GM21423 (cell line): ENCODE results near the gene UNC93B1.

Experiments
- ATAC-seq: cut with Tn5 transposase; IDR thresholded peaks from one replicate; pipeline ENCODE4 v1.9.1; 2021; ENCODE audit warnings: mild to moderate bottlenecking, moderate library complexity; ENCODE audit not compliant: unreplicated experiment

UNC93B1 gene

DNA sequence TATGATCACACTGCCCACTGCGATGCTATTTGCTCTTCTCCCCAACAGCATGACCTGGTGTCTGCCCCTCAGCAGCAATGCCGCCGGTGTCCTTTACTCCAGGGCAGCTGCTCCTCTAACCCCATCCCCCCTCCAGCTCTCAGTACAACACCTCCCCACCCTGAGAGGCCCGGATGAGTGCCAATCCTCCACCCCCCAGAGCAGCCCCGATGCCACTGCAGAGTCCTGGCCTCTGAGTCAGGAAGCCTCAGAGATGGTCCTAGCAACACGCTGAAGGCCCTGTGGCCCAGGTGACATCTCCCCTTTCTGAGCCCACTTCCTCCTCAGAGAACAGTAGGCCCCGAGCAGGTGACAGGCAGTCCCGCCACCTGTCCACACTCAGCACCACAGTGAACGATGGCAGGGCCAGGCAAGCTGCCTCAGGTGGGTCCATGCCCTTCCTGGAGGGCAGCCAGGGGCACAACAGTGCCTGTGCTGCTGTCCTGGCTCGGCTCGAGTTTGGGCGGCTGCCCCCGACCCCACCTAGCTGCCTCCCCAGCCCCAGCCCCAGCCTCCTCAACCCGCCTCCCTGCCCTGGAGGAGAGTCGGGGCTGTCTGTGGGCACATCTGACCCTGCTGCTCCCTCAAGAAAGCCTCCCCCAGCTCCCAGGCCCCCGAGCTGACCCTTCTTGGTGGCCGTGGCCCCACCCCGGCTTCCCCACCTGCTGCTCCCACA lies 22.7 kb upstream of the UNC93B1 start:
- ATAC-seq: no peak

DNA sequence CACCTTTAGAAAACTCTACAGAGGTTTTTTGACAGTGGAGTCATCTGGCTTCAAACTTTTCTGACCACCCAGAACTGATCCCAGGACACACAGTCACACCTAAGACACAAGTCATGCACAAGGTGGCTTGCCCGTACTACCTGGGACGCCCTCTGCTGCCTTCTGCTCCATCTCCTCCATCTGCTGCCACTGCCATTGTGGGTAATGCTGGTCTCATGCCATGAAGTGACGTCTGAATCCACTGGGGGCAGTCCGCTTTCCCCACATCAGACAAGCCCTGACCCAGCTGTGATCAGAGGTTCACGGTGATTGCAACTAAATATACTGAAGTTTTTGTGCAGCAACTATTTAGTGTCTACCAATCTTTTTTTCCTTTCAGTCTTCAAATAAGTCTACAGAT lies 21.1 kb upstream of the UNC93B1 start:
- no peak for ATAC-seq

DNA sequence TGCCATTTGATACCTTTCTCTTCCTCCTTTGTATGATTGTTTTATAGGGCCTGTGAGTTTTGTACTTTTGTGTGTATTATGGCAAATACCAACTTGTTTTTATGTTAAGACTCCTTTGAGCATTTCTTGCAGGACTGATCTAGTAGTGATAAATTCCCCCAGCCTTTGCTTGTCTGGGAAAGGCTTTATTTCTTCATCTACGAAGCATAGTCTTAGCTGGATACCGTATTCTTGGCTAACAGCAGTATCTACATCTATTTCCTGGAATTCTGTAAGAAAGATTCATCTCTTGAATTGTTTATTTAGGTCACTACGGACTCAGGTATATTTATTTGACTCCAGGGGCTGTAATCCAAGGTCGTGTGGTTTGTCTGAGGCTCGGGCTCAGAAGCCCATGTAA lies 20.6 kb upstream of the UNC93B1 start:
- no peak for ATAC-seq

GRCh38 chr11:68022531-68022930 lies 18.6 kb upstream of the UNC93B1 start:
- ATAC-seq: no peak

DNA sequence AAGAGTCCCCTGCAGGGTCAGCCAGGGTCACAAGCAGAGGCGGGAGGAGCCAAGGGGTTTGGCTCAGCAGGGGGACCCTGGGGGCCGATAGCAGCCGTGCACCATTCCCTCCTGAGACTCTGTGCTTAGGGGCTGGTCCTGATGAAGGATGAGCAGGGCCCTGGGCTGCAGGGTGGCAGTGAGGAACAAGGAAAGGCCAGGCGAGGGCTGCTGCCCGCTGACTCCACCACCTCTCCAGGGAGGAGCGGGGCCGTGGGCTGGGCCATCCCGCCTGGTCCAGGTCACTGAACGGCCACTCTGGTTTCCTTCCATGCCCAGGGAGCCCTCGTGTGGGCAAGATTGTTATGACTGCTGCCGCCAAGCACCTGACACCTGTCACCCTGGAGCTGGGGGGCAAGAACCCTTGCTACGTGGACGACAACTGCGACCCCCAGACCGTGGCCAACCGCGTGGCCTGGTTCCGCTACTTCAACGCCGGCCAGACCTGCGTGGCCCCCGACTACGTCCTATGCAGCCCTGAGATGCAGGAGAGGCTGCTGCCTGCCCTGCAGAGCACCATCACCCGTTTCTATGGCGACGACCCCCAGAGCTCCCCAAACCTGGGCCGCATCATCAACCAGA lies 17.4 kb upstream of the UNC93B1 start:
- ATAC-seq: no peak

DNA sequence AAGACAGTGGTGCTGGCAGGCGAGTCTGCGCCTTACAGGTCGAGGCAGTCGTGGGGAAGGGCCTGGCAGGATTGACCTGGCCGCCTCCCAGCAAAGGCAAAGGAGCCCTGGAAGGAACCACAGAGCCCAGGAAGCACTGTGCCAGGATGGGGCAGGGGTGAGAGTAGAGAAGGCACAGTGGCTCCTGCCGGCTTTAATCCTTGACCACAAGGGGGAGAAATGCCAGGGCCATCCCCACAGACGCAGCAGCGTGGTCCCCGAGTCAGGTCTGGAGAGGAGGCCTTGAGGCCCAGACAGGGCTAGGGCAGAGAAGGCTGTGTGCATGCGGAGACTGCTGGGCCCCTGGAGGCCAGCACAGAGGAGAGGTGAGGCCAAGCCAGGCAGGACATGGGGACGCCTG lies 16.7 kb upstream of the UNC93B1 start:
- no peak for ATAC-seq

GRCh38 chr11:68019486-68019885 lies 15.6 kb upstream of the UNC93B1 start:
- no peak for ATAC-seq

- ATAC-seq: no peak
Observed at GRCh38 chr11:68018730-68019190, 14.9 kb upstream of the UNC93B1 start.

GRCh38 chr11:68017980-68018729 lies 14.3 kb upstream of the UNC93B1 start:
- ATAC-seq: no peak

DNA sequence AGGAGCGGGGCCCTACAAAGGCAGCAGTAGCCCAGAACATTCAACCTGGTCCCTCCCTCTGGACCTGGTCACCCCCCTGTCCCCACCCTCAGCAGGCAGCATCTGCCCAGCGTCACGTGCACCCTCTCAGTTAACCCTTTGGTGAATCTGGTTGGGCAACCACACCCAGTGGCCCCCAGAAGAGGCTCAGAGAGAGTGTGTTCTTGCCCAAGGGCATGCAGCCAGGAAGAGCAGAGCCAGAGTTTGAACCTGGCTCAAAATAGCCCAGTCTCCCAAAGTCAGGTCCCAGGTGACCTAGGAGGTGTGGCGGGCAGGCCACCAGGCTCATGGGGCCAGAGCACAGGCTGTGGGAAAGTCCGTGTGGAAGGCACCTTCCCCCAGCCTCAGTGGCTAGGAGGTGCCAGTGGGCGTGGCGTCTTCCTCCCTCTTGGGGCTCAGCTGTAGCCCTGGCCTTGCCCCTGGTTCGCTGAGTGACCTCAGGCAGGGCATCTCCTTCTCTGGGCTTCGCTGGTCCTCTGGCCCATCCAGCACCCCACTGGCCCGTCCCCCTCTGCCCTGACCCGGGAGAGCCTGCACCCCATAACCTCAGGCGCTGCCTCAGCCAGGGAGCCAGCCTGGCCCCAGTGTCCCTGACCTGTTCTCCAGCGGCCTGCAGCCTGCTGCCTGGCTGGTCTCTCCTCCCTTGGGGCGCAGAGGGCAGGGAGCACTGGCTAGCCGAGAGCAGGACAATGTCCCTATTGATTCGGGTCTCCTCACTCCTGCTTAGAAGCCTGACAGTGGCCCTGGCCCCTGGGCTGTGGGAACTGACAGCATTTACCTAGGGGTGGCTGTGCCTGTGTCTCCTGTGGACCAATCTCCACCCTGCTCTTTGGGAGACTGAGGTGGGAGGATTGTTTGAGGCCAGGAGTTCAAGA lies 13.3 kb upstream of the UNC93B1 start:
- ATAC-seq: no peak

DNA sequence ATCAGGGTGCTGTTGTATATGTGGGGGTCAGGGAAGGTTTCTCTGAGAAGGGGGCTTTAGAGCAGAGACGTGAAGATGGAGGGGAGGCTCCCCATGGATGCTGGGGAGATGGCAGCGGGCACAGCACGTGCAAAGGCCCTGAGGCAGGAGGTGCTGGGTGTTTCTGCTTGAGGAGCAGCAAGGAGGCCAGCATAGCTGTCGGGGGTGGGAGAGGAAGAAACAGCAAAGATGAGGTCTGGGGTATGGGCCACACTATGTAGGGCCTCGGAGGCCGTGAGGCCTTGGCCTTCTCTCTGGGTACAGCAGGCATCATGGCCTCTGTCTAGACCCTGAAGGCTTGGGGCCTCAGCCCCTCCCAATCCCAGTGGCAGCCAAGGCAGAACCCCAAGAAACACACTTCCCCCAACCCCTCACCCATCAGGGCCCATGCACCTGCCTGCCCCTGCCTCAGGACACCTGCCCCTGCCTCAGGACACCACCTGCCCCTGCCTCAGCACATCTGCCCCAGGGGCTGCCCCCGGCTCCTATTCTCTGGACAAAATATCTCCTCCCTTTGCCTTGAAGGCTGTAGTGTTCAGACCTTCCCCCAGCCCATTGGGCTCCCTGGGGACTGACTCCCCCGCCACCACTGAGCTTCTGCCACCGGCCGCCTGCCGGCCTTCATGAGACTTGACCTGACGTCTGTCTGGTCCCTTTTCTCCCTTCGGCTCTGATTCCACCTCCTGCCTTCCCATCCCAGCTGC lies 12.4 kb upstream of the UNC93B1 start:
- ATAC-seq: no peak

DNA sequence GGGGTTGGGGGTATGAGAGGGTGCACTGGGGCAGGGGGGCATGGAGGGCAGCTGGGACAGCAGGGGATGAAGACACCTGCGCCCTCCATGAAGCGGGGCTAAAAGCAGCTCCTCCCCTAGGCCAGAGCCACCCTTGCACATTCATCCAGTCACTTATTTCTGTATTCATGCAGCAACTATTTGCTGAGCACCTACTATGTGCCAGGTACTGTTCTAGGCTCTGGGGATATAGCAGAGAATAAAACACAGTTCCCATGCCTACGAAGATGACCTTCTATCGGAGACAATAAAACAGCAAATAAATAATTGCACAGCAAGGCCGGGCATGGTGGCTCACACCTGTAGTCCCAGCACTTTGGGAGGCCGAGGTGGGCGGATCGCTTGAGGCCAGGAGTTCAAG lies 11.6 kb upstream of the UNC93B1 start:
- no peak for ATAC-seq

- ATAC-seq: no peak
Observed at GRCh38 chr11:68014947-68015447, 11.1 kb upstream of the UNC93B1 start.

DNA sequence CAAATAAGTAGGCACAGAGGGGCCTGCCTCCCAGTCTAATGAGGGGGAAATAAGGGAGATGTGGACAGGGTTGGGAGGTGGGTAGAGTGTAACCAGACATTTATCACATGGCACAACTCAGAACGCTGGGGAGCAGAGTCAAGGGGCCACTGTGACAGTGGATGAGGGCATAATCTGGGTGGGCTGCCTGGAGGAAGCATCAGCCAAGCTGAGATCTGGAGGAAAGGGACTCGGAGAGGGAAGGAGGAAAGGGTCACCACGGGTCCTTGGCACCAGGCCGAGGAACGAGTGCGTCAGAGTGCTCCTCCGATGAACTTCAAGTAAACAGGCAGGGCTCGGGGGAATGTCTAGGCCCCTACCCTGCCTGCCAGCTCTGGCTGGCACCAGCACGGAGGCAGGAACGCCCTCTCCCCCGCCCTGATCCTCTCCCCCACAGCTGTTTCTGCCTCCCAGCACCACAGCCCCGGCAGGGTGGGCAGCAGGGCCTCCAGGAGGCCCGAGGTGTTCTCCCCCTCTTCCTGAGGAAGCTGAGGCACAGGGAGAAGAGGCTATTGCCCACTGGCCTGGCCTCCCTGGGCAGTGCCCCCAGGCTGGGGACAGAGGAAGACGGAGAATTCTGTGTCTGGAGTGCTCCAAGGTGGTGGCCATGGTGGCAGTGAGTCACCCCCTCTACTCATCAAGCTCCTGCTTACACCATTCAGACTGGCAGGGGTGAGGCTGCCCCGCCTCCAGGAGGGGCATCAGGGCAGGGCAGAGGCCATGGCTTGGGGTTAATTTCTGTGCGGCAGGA lies 10.5 kb upstream of the UNC93B1 start:
- no peak for ATAC-seq

GRCh38 chr11:68013611-68014156 lies 9.8 kb upstream of the UNC93B1 start:
- no peak for ATAC-seq

GRCh38 chr11:68012843-68013610 lies 9.1 kb upstream of the UNC93B1 start:
- no peak for ATAC-seq

GRCh38 chr11:68012044-68012842 lies 8.3 kb upstream of the UNC93B1 start:
- ATAC-seq: no peak
